Naive thymus-derived CD4-positive, alpha-beta T cell (primary cell): ENCODE results near the gene GABRR3. TPM values are rescaled to one million over a fixed set of nuclear protein-coding genes. Genes with fewer than 3 reads are reported as not detected.

ENCODE experiments used
- ATAC-seq: fragments of 150-1000 bp; cut with Tn5 transposase; 2 replicates; pipeline ENCODE4 v1.10.0; 2021; ENCODE audit warnings: mild to moderate bottlenecking, moderate library complexity
- CTCF ChIA-PET: fragments of 350-600 bp; sonication (Branson Sonifier 250); formaldehyde crosslinking; loops from one replicate; lab custom pipeline; 2021; ENCODE audit warnings: antibody characterized with exemption; lab: Charles Lee
- POLR2A ChIA-PET: fragments of 350-600 bp; sonication (Branson Sonifier 250); formaldehyde crosslinking; loops from one replicate; lab custom pipeline; 2021; ENCODE audit warnings: antibody characterized with exemption, inconsistent platforms; lab: Charles Lee
- DNase-seq, 9 donors: peaks; one replicate each; pipeline versions ENCODE4 v3.0.0 to v3.0.0-alpha.2; 2020 to 2022; ENCODE audit warnings: mixed read lengths in 1 of 9
- H3K27ac ChIP-seq: one replicate; pipeline ENCODE4 v1.7.0; 2013; ENCODE audit warnings: mild to moderate bottlenecking, low read depth, low read length, moderate library complexity
- H3K27me3 ChIP-seq, 2 donors: one replicate each; pipeline ENCODE4 v1.7.0; 2013; ENCODE audit warnings: low read length in 2 of 2, mild to moderate bottlenecking in 2 of 2, moderate library complexity in 2 of 2; ENCODE audit not compliant: control insufficient read depth in 2 of 2, insufficient read depth in 2 of 2
- H3K36me3 ChIP-seq, 3 experiments: 1 replicate in 2 of 3; 2 replicates in 1 of 3; pipeline ENCODE4 v1.7.0; 2013; ENCODE audit warnings: low read length in 3 of 3, mild to moderate bottlenecking in 3 of 3, moderate library complexity in 1 of 3; ENCODE audit not compliant: insufficient read depth in 3 of 3, control insufficient read depth in 2 of 3
- H3K4me1 ChIP-seq, 2 donors: one replicate each; pipeline ENCODE4 v1.7.0; 2013; ENCODE audit warnings: low read length in 2 of 2, mild to moderate bottlenecking in 2 of 2, moderate library complexity in 1 of 2; ENCODE audit not compliant: control insufficient read depth in 2 of 2, insufficient read depth in 2 of 2
- H3K4me3 ChIP-seq: 2 replicates; pipeline ENCODE4 v1.7.0; 2013; ENCODE audit warnings: mild to moderate bottlenecking, low read length
- H3K9me3 ChIP-seq, 3 experiments: 1 replicate in 2 of 3; 2 replicates in 1 of 3; pipeline ENCODE4 v1.7.0; 2013; ENCODE audit warnings: low read length in 3 of 3; ENCODE audit not compliant: control insufficient read depth in 2 of 3
- H3K27ac Mint-ChIP-seq, 9 donors: one replicate each; pipeline ENCODE4 v1.8.0; 2020 to 2022; ENCODE audit warnings: mixed read lengths in 9 of 9, mild to moderate bottlenecking in 8 of 9, moderate library complexity in 5 of 9, inconsistent platforms in 2 of 9
- H3K27me3 Mint-ChIP-seq, 5 donors: one replicate each; pipeline ENCODE4 v1.8.0; 2021 to 2022; ENCODE audit warnings: mixed read lengths in 5 of 5, mild to moderate bottlenecking in 1 of 5
- H3K36me3 Mint-ChIP-seq, 5 donors: one replicate each; pipeline ENCODE4 v1.8.0; 2020 to 2022; ENCODE audit warnings: mixed read lengths in 5 of 5, mild to moderate bottlenecking in 3 of 5, inconsistent platforms in 1 of 5
- H3K4me1 Mint-ChIP-seq, 7 donors: one replicate each; pipeline ENCODE4 v1.8.0; 2020 to 2022; ENCODE audit warnings: mixed read lengths in 7 of 7, mild to moderate bottlenecking in 3 of 7, inconsistent platforms in 1 of 7
- H3K4me3 Mint-ChIP-seq, 10 donors: one replicate each; pipeline ENCODE4 v1.8.0; 2020 to 2022; ENCODE audit warnings: mild to moderate bottlenecking in 10 of 10, mixed read lengths in 10 of 10, moderate library complexity in 6 of 10, inconsistent platforms in 2 of 10
- H3K9me3 Mint-ChIP-seq, 11 donors: one replicate each; pipeline ENCODE4 v1.8.0; 2020 to 2022; ENCODE audit warnings: mixed read lengths in 11 of 11, mild to moderate bottlenecking in 4 of 11, inconsistent platforms in 1 of 11, moderate library complexity in 1 of 11
- intact Hi-C, 2 donors: fragments of 100-400 bp; cut with micrococcal nuclease; formaldehyde crosslinking; loops; one replicate each; pipeline ENCODE4 v1.15.1; 2023
- polyA plus RNA-seq, 2 donors: library from polyadenylated mRNA; unstranded; fragments of 300-500 nt; fragmentation: Illumina TruSeq; gene quantifications; one replicate each; pipeline ENCODE4 v1.2.3, GENCODE V29; 2021
- total RNA-seq, 6 experiments: library from RNA in 5 of 6; stranded (reverse) in 5 of 6; gene quantifications; 1 replicate in 5 of 6; 2 replicates in 1 of 6; pipeline ENCODE4 v1.2.3 and lab custom pipeline; 2021 to 2026

Gene GABRR3
- total and polyA plus RNA-seq, 7 experiments from 2014 or later: not detected

GRCh38 chr3:98008855-98009254, 26.3 kb downstream of the GABRR3 start:
- ChIA-PET CTCF (interaction anchor here (0.6 to 1.1 kb wide), 2 partner anchors 15 to 912 kb away, joined by 3 read pairs; no protein-coding TSS in a partner anchor), POLR2A (interaction anchor here (0.7 to 0.9 kb wide), 3 partner anchors 12 to 40 kb away, joined by 3 to 7 read pairs (median 4); no protein-coding TSS in a partner anchor)
- Histone ChIP-seq H3K9me3 (no peaks in the 10 kb centered on the region), H3K4me1 (peaks cover 0 to 4% of the 10 kb centered on the region in 2 donors), H3K27ac (no peak overlapping the region), H3K27me3 (no peaks in the 10 kb centered on the region), H3K36me3 (no peaks in the 10 kb centered on the region), H3K4me3 (no peak overlapping the region)
- Mint-ChIP-seq H3K36me3 (peaks cover 0 to 33% (median 0%) of the 10 kb centered on the region in 5 donors), H3K9me3 (peaks cover 0 to 6% (median 0%) of the 10 kb centered on the region in 11 donors), H3K4me1 (peaks cover 0 to 50% (median 11%) of the 10 kb centered on the region in 7 donors), H3K4me3 (peak overlapping the region in 1 of 10 donors; percentile 46), H3K27ac (peak overlapping the region in 2 of 9 donors; percentile 77 to 81), H3K27me3 (peaks cover 0 to 7% (median 5%) of the 10 kb centered on the region in 5 donors)
- intact Hi-C loops: loop anchor here in 1 of 2 donors (2.0 to 5.0 kb wide), 2 partner anchors 30 to 37 kb away; partner anchors contain the start of gene RIOX2
- DNase-seq (no peak), ATAC-seq (no peak)

- POLR2A ChIA-PET: no interaction called here
- H3K27me3 Mint-ChIP-seq: peaks cover 0 to 7% (median 5%) of the 10 kb centered on the region in 5 donors
- DNase-seq: no peak
- no peak for ATAC-seq
- no peak overlapping the region for H3K4me3 ChIP-seq
- peaks cover 0 to 38% (median 0%) of the 10 kb centered on the region in 5 donors for H3K36me3 Mint-ChIP-seq
- peaks cover 0 to 4% of the 10 kb centered on the region in 2 donors for H3K4me1 ChIP-seq
- intact Hi-C loops: loop anchor here in 1 of 2 donors (5.0 kb wide), 1 partner anchor 33 kb away; the partner anchor contains the start of gene RIOX2
- peak overlapping the region in 1 of 9 donors; percentile 5 for H3K27ac Mint-ChIP-seq
- H3K4me1 Mint-ChIP-seq: peaks cover 0 to 69% (median 18%) of the 10 kb centered on the region in 7 donors
- CTCF ChIA-PET: interaction anchor here (0.7 kb wide), 1 partner anchor 33 kb away, joined by 3 read pairs; no protein-coding TSS in a partner anchor
- H3K9me3 Mint-ChIP-seq: peaks cover 0 to 12% (median 0%) of the 10 kb centered on the region in 11 donors
- no peaks in the 10 kb centered on the region for H3K36me3 ChIP-seq
- H3K27me3 ChIP-seq: no peaks in the 10 kb centered on the region
- no peak overlapping the region for H3K4me3 Mint-ChIP-seq
- no peaks in the 10 kb centered on the region for H3K9me3 ChIP-seq
- H3K27ac ChIP-seq: no peak overlapping the region
Observed at GRCh38 chr3:98005438-98005837, 29.7 kb downstream of the GABRR3 start.

- DNase-seq: no peak
Observed at GRCh38 chr3:98004721-98005120, 30.4 kb downstream of the GABRR3 start.

GRCh38 chr3:98003306-98003969, 31.7 kb downstream of the GABRR3 start:
- H3K4me1 ChIP-seq: no peaks in the 10 kb centered on the region
- H3K27me3 Mint-ChIP-seq: peaks cover 0 to 7% (median 5%) of the 10 kb centered on the region in 5 donors
- intact Hi-C loops: no loop called here
- peak overlapping the region in 4 of 10 donors; percentile 43 to 69 (median 50) for H3K4me3 Mint-ChIP-seq
- no peaks in the 10 kb centered on the region for H3K9me3 ChIP-seq
- CTCF ChIA-PET: no interaction called here
- POLR2A ChIA-PET: no interaction called here
- peaks cover 0 to 54% (median 15%) of the 10 kb centered on the region in 7 donors for H3K4me1 Mint-ChIP-seq
- H3K4me3 ChIP-seq: no peak overlapping the region
- H3K27me3 ChIP-seq: no peaks in the 10 kb centered on the region
- ATAC-seq: peak; percentile 34
- no peaks in the 10 kb centered on the region for H3K36me3 ChIP-seq
- H3K9me3 Mint-ChIP-seq: peaks cover 0 to 12% (median 0%) of the 10 kb centered on the region in 11 donors
- peak in 1 of 9 donors; percentile 24 for DNase-seq
- H3K27ac Mint-ChIP-seq: peak overlapping the region in 5 of 9 donors; percentile 16 to 81 (median 34)
- H3K27ac ChIP-seq: no peak overlapping the region
- peaks cover 0 to 42% (median 0%) of the 10 kb centered on the region in 5 donors for H3K36me3 Mint-ChIP-seq

More at GRCh38 chr3:98004721-98005120, 30.4 kb downstream of the GABRR3 start:
- Histone ChIP-seq H3K36me3 (no peaks in the 10 kb centered on the region), H3K27ac (no peak overlapping the region), H3K27me3 (no peaks in the 10 kb centered on the region), H3K9me3 (no peaks in the 10 kb centered on the region), H3K4me1 (peaks cover 0 to 4% of the 10 kb centered on the region in 2 donors), H3K4me3 (no peak overlapping the region)
- ChIA-PET POLR2A (no interaction called here), CTCF (no interaction called here)
- Mint-ChIP-seq H3K36me3 (peaks cover 0 to 39% (median 0%) of the 10 kb centered on the region in 5 donors), H3K27ac (no peak overlapping the region), H3K4me3 (no peak overlapping the region), H3K4me1 (peaks cover 0 to 67% (median 18%) of the 10 kb centered on the region in 7 donors), H3K27me3 (peaks cover 0 to 7% (median 5%) of the 10 kb centered on the region in 5 donors), H3K9me3 (peaks cover 0 to 12% (median 0%) of the 10 kb centered on the region in 11 donors)
- no peak for ATAC-seq
- intact Hi-C loops: loop anchor here in 1 of 2 donors (5.0 kb wide), 1 partner anchor 32 kb away; the partner anchor contains the start of gene RIOX2

- no peak overlapping the region for H3K27ac Mint-ChIP-seq
- Histone ChIP-seq H3K27me3 (no peaks in the 10 kb centered on the region), H3K4me1 (no peaks in the 10 kb centered on the region), H3K9me3 (no peaks in the 10 kb centered on the region), H3K27ac (no peak overlapping the region), H3K4me3 (no peak overlapping the region), H3K36me3 (no peaks in the 10 kb centered on the region)
- peaks cover 0 to 7% (median 5%) of the 10 kb centered on the region in 5 donors for H3K27me3 Mint-ChIP-seq
- no peak for DNase-seq
- no peak for ATAC-seq
- intact Hi-C loops: no loop called here
- ChIA-PET POLR2A (no interaction called here), CTCF (no interaction called here)
- peaks cover 0 to 47% (median 15%) of the 10 kb centered on the region in 7 donors for H3K4me1 Mint-ChIP-seq
- H3K36me3 Mint-ChIP-seq: peaks cover 0 to 41% (median 0%) of the 10 kb centered on the region in 5 donors
- H3K9me3 Mint-ChIP-seq: peaks cover 0 to 12% (median 0%) of the 10 kb centered on the region in 11 donors
- H3K4me3 Mint-ChIP-seq: no peak overlapping the region
Observed at GRCh38 chr3:98002717-98003116, 32.4 kb downstream of the GABRR3 start.

- Mint-ChIP-seq H3K4me3 (no peak overlapping the region), H3K27me3 (peaks cover 0 to 2% (median 0%) of the 10 kb centered on the region in 5 donors), H3K4me1 (peaks cover 0 to 35% (median 9%) of the 10 kb centered on the region in 7 donors), H3K9me3 (peaks cover 0 to 16% (median 0%) of the 10 kb centered on the region in 11 donors), H3K27ac (no peak overlapping the region), H3K36me3 (peaks cover 0 to 39% (median 0%) of the 10 kb centered on the region in 5 donors)
- POLR2A ChIA-PET: no interaction called here
- Histone ChIP-seq H3K4me3 (no peak overlapping the region), H3K4me1 (no peaks in the 10 kb centered on the region), H3K36me3 (no peaks in the 10 kb centered on the region), H3K27me3 (no peaks in the 10 kb centered on the region), H3K27ac (no peak overlapping the region), H3K9me3 (no peaks in the 10 kb centered on the region)
- CTCF ChIA-PET: no interaction called here
- intact Hi-C loops: no loop called here
- DNase-seq (no peak), ATAC-seq (no peak)
Observed at GRCh38 chr3:97999994-98000393, 35.1 kb downstream of the GABRR3 start.
